ENCODE measurements around the gene ARMH3.
"Not testable (repeated sequence)": the region's sequence is repeated elsewhere in the genome, so short reads cannot be mapped to it uniquely, and the experiment has no call there.

The ARMH3 gene

GRCh38 chr10:102038410-102038809 lies 17.6 kb downstream of the ARMH3 start:
- Histone ChIP-seq H3K4me2 (ENCODE audit: low read depth, low read length) (no peak overlapping the region), H3F3A (ENCODE audit: insufficient read depth, low read length) (no peaks in the 10 kb centered on the region), H3K36me3 (replicated peaks; ENCODE audit: insufficient read depth, low read length) (no peaks in the 10 kb centered on the region), H3K4me3 (ENCODE audit: low read length) (no peak overlapping the region), H3K9ac (ENCODE audit: low read length) (no peak overlapping the region), H2AFZ (ENCODE audit: low read length) (no peak overlapping the region), H3K9me2 (replicated peaks; ENCODE audit: insufficient read depth, low read length) (no peaks in the 10 kb centered on the region), H3K4me1 (ENCODE audit: low read length) (no peaks in the 10 kb centered on the region), H3K79me2 (ENCODE audit: low read length) (peaks cover 18% of the 10 kb centered on the region), H3K9me3 (replicated peaks; ENCODE audit: insufficient read depth, low read length) (no peaks in the 10 kb centered on the region), H3K27me3 (replicated peaks; ENCODE audit: insufficient read depth, low read length) (no peaks in the 10 kb centered on the region), H4K20me1 (ENCODE audit: insufficient read depth, low read length) (no peaks in the 10 kb centered on the region; the same call in 1 of the 2 replicates), H3K27ac (ENCODE audit: low read length) (no peak overlapping the region)
- TF ChIP-seq EZH2phosphoT487 (IDR thresholded peaks at IDR 0.05; ENCODE audit: low read length) (no peak), EZH2 (optimal IDR thresholded peaks at IDR 0.05; ENCODE audit: low read depth, low read length) (no peak), CTCF (IDR thresholded peaks at IDR 0.05; ENCODE audit: low read length) (no peak)
- DNase-seq = no peak

- H3K27me3 ChIP-seq (replicated peaks; ENCODE audit: insufficient read depth, low read length); H3K79me2 ChIP-seq (ENCODE audit: low read length); H3K4me1 ChIP-seq (ENCODE audit: low read length); H3K27ac ChIP-seq (ENCODE audit: low read length); H3K9me2 ChIP-seq (replicated peaks; ENCODE audit: insufficient read depth, low read length); H3K9ac ChIP-seq (ENCODE audit: low read length); H3K4me2 ChIP-seq (ENCODE audit: low read depth, low read length); H2AFZ ChIP-seq (ENCODE audit: low read length); DNase-seq; H3K36me3 ChIP-seq (replicated peaks; ENCODE audit: insufficient read depth, low read length); H4K20me1 ChIP-seq (ENCODE audit: insufficient read depth, low read length); H3F3A ChIP-seq (ENCODE audit: insufficient read depth, low read length); H3K4me3 ChIP-seq (ENCODE audit: low read length); H3K9me3 ChIP-seq (replicated peaks; ENCODE audit: insufficient read depth, low read length): not testable (repeated sequence)
These were observed 20.2 kb downstream of the ARMH3 start for GRCh38 chr10:102035807-102036206.

- Histone ChIP-seq H3K36me3 (replicated peaks; ENCODE audit: insufficient read depth, low read length) (no peaks in the 10 kb centered on the region), H3K4me3 (ENCODE audit: low read length) (no peak overlapping the region), H3K9ac (ENCODE audit: low read length) (no peak overlapping the region), H3K79me2 (ENCODE audit: low read length) (no peaks in the 10 kb centered on the region), H3K27ac (ENCODE audit: low read length) (no peak overlapping the region), H4K20me1 (ENCODE audit: insufficient read depth, low read length) (no peaks in the 10 kb centered on the region), H2AFZ (ENCODE audit: low read length) (no peak overlapping the region), H3F3A (ENCODE audit: insufficient read depth, low read length) (no peaks in the 10 kb centered on the region), H3K9me3 (replicated peaks; ENCODE audit: insufficient read depth, low read length) (no peaks in the 10 kb centered on the region), H3K4me1 (ENCODE audit: low read length) (no peaks in the 10 kb centered on the region), H3K27me3 (replicated peaks; ENCODE audit: insufficient read depth, low read length) (no peaks in the 10 kb centered on the region), H3K9me2 (replicated peaks; ENCODE audit: insufficient read depth, low read length) (no peaks in the 10 kb centered on the region), H3K4me2 (ENCODE audit: low read depth, low read length) (no peak overlapping the region)
- TF ChIP-seq EZH2phosphoT487 (IDR thresholded peaks at IDR 0.05; ENCODE audit: low read length) (no peak), CTCF (IDR thresholded peaks at IDR 0.05; ENCODE audit: low read length) (no peak), EZH2 (optimal IDR thresholded peaks at IDR 0.05; ENCODE audit: low read depth, low read length) (no peak)
- no peak for DNase-seq
These were observed 22.2 kb downstream of the ARMH3 start for GRCh38 chr10:102033787-102034186.

DNA sequence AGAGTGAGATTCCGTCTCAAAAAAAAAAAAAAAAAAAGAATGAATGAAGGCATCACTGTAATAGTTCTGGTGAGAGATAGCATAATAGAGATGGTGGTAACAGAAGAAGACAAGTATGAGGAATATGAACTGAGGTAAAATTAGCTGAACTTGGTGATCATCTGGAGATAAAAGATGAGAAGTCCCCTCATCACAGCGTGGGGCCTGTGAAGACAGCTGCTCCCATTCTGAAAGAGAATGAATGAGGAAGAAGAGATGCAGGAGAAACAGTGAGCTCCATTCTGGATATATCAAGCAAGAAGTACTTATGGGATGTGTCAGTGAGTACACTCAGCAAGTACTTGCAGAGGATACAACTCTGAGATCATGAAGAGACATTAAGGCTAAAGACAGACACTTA lies 28.7 kb downstream of the ARMH3 start:
- no peak overlapping the region for H3K9ac ChIP-seq (ENCODE audit: low read length)
- H3K36me3 ChIP-seq (replicated peaks; ENCODE audit: insufficient read depth, low read length) = no peaks in the 10 kb centered on the region
- H4K20me1 ChIP-seq (ENCODE audit: insufficient read depth, low read length) = no peaks in the 10 kb centered on the region
- no peaks in the 10 kb centered on the region for H3K79me2 ChIP-seq (ENCODE audit: low read length)
- TF ChIP-seq CTCF (IDR thresholded peaks at IDR 0.05; ENCODE audit: low read length) = no peak
- no peak for TF ChIP-seq EZH2 (optimal IDR thresholded peaks at IDR 0.05; ENCODE audit: low read depth, low read length)
- TF ChIP-seq EZH2phosphoT487 (IDR thresholded peaks at IDR 0.05; ENCODE audit: low read length) = no peak
- H3K9me2 ChIP-seq (replicated peaks; ENCODE audit: insufficient read depth, low read length) = no peaks in the 10 kb centered on the region
- H3K27ac ChIP-seq (ENCODE audit: low read length) = no peak overlapping the region
- no peak overlapping the region for H3K4me3 ChIP-seq (ENCODE audit: low read length)
- H3K4me2 ChIP-seq (ENCODE audit: low read depth, low read length) = no peak overlapping the region
- H3F3A ChIP-seq (ENCODE audit: insufficient read depth, low read length) = no peaks in the 10 kb centered on the region
- no peak overlapping the region for H2AFZ ChIP-seq (ENCODE audit: low read length)
- no peaks in the 10 kb centered on the region for H3K27me3 ChIP-seq (replicated peaks; ENCODE audit: insufficient read depth, low read length)
- H3K4me1 ChIP-seq (ENCODE audit: low read length) = no peaks in the 10 kb centered on the region
- no peak for DNase-seq
- H3K9me3 ChIP-seq (replicated peaks; ENCODE audit: insufficient read depth, low read length) = no peaks in the 10 kb centered on the region
